ENCODE data around the gene TCEA3.

- TF ChIP-seq CTCF (IDR thresholded peaks at IDR 0.05) (no peak), POLR2A (IDR thresholded peaks at IDR 0.05) (no peak)
Observed at GRCh38 chr1:23384312-23385058, 40.1 kb downstream of the TCEA3 start.
